NCI-H2107 (cell line): ENCODE data around the gene DDHD1.
"Not testable (repeated sequence)": the region's sequence is repeated elsewhere in the genome, so short reads cannot be mapped to it uniquely, and the experiment has no call there.

Source experiments
- DNase-seq: peaks from one replicate; lab custom pipeline; 2025; lab: John Stamatoyannopoulos, UW

Gene DDHD1

DNA sequence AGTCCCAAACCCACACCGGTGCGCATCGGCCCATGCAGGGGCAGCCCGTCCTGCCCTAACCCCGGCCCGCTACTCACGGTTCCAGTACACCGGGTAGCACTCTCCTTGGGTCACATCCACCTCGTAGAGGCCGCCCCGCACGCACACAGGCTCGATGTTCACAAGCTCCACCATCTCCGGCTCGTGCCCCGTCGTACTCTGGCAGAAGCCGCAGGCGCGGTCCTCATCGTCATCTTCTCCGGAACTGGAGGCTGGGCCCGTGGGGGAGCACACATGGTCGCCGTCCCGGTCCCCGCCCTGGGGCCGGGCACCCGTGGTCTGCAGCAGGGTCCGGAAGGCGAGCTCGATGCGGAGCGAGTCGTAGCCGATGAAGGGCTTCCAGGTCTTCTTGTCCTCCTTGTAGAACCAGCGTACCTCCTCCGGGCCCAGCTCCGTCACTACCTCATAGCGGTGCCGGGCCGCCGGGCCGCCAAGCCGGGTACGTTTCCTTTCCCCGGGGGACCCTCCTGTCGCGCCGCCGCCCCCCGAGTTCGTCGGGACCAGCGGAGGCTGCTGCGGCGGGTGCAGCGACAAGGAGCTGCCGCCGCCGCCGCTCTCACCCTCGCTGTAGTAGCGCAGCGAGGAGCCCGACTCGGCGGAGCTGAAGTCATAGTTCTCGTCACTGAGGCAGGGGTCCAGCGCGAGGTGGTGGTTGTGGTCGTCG lies 788 bp downstream of the DDHD1 start:
- DNase-seq, result no peak

DNA sequence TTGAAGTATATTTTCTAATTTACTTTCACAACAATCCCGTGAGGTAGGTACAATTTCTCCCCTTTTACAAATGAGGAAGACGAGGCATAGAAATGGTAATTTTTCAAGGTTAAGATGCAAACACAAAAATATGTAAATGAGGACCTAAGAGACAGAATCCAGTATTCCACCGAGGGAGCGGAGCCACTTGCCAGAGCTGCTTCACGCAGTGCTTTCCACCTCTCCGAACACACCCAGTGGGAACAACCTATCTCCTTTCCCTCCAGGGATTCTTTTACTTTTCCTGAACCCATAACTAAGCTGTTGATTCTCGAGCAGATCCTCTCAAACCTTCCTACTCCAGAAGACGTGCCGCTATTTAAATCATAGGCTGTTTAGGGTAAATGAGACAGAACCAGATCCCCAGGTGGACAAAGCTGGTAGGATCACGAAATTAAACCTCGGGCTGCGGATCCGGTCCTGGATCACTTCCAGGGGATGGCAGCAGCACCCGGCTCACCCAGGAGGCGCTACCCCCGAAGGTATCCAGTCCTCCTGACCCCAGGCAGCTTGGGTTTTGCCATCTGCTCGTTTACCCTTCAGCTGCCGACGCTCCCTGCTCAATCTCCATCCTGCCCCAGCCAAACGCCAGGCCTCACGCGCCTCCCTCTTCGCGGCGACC lies 1.5 kb downstream of the DDHD1 start:
- peak; percentile 60 for DNase-seq

DNA sequence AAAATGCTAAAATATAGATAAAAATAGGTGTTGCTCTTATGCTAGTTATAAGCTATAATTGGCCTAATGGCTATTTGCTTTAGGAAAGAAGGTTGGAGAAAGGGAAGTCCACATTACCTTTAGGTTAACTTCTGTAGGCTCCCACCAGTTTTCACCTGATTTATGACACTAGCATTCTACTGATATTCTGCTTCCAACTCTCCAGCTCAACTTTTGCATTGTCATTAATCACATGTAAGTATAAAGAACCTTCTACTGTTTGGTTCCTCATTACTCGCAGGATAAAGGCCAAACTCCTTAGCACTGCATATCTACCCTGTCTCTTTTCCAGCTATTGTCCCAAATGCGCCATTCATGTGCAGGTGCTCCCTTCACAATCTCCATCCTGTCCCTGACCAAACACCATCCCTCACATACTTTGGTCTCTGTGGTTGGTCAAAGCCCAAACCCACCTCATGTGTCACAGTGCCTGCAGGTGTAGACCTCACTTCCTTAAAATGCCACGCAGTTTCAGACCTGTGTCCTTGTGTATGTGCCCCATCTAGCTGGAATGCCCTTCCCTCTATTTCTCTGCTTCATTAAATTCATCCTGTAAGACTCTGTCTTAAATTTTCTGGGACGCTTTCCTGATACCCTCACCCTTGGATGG lies 3.3 kb downstream of the DDHD1 start:
- DNase-seq, result no peak

DNA sequence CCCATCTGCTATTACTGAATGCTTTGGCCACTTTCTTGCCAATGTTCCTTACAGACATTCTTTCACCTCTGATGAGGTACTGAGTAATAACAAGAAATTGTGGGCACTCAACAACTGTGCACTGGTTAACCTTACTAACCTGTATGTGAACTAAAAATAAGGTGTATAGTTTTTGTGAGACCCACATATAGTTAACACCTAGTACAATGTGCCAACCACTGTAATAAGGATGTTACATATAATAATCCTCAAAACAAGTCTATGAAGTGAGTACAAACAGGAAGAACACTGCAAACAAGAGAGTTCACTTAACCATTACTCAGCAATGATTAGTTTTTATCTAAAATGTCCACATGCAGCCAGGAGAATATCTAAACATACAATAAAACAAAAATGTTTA lies 4.5 kb downstream of the DDHD1 start:
- no peak for DNase-seq

DNA sequence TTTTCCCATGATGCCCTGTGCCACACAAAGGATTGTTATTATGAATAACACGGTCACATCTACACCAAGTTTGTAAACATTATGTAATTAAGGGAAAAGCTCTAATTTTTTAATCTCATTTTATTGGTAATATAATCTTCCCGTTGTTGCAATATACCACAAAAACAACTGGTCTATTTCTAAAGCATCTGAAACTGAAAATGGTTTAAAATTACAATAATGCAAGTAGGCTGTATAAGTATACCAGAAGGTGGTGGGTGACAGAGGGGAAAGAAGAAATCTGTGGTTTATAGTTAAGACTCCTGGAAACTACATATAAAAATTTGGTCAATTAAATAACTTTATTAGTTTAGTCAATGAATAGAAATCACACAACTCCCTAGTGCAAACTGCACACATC lies 5.2 kb downstream of the DDHD1 start:
- DNase-seq, result no peak

DNA sequence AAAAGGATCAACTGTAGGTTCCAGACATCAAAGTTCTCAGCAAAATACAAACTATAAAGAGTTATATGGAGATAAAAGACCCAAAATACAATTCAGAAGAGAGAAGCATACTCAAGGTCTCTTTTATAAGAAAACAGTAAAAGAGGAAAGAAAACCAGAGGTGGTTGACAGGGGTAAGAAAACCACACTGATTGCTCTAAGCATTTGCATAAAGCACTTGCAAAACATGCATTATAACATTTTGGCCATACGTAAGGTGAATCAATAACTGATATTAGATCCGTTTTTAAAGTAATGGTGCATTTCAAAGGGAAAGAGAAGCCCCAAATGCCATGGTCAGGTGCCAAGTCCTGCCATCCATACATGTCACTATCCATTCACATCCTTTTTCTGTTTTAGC lies 5.9 kb downstream of the DDHD1 start:
- no peak for DNase-seq

DNA sequence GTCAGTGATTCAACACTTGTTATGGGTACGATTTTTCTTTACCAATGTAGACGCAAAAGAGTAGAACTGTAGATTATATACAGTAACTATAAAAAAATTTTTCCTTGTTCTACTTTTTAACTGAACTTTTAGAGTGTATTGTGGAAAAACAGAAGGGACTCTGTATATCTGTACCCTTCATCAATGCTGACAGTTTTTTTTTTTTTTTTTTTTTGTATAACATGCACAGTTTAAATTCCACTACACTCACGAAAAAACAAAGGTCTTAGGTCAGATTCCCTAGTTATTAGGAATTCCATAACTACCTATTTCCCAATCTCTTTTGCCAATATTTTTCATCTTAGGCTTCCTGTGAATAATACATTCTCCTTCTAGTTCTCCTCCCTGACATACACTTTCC lies 6.4 kb downstream of the DDHD1 start:
- no peak for DNase-seq

DNA sequence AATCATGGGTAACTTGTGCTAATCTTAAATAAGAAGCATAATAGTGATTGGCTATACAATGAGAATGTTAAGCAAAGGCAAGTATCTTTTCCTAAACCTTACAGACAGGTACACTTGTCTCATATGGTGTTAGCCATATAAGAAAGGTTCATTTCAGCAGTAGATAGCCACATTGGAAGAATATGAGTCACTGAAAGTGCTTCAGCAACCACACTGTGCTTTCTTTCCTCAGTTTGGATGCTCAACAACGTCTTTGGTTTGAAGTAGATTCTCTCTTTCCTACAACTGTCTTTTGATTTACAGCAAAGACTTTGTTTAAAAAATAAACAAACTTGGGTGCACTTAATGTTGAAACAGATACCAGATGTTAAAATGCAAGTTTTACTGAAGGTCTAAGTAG lies 8.9 kb downstream of the DDHD1 start:
- DNase-seq, result no peak

DNA sequence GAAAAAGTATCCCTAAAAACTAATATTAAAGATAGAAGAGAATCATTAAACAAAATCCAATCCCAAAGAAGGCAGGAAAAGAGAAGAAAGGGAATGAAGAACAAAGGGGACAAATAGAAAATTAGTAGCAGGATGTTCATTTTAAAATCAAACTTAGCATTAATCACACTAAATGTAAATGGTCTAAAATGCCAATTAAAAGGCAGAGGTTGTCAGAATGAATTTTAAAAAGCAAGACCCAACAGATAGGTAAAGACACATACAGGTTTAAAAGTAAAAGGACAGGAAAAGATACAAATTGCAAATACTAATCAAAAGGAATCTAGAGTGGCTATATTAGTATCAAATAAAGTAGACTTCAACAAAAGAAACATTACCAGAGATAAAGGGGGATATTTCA lies 12.5 kb downstream of the DDHD1 start:
- DNase-seq, result no peak

DNA sequence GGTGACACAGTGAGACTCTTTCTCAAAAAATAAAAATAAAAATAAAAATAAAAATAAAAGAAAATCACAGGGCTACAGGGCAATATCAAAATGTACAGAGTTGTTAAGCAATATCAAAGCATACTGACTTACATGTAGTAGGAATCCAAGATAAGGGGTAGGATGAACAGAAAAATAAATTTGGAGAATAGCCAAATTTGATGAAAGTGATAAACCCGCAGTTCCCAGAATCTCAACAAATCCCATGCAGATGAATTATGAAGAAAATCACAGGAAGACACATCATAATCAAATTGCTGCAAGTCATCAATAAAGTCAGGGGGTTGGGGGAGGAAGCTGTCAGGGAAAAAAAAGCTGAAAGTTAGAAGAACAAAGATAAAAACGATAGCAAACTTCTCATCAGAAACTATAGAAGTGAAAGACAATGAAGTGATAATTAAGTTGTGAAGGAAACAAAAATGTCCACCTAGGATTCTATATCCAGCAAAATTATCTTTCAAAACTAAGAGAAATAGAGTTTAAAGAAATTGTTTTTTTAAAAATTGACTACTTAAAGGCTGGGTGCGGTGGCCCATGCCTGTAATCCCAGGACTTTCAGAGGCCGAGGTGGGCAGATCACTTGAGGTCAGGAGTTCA lies 15.4 kb downstream of the DDHD1 start:
- no peak for DNase-seq

DNA sequence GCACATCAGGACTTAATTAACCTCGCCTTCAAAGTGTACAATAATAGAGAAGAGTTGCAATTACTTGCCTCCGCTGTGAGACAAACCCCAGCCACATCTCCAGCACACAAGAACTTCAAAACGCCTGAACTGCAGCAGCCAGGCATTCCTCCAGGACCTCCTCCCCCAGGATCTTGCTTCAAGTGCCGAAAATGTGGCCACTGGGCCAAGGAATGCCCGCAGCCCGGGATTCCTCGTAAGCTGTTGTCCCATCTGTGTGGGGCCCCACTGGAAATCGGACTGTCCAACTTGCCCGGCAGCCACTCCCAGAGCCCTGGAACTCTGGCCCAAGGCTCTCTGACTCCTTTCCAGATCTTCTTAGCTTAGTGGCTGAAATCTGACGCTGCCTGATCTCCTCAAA lies 22.6 kb downstream of the DDHD1 start:
- not testable (repeated sequence) for DNase-seq

DNA sequence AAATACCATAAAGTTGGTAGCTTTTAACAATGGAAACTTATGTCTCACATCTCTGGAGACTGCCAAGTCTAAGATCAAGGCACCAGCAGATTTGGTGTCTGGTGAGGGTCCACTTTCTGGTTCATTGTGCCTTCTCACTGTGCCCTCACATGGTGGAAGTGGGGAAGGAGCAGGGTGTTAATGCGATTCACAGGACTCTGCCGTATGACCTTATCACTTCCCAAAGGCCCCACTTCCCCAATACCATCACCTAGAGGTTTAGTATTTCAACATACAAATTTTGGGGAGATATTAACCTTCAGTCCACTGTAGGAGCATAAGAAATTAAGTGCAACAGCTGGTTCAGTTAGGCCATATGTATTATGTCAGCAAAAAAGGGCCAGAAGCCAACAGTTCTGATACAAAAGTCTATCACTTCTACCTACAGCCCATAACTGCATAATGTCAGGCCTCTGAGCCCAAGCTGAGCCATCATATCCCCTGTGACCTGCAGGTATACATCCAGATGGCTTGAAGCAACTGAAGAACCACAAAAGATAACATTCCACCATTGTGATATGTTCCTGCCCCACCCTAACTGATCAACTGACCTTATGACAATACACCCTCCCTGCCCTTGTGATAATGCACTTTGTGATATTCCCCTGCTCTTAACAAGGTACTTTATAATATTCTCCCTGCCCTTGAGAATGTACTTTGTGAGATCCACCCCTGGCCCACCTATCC lies 24.7 kb downstream of the DDHD1 start:
- DNase-seq, result no peak

DNA sequence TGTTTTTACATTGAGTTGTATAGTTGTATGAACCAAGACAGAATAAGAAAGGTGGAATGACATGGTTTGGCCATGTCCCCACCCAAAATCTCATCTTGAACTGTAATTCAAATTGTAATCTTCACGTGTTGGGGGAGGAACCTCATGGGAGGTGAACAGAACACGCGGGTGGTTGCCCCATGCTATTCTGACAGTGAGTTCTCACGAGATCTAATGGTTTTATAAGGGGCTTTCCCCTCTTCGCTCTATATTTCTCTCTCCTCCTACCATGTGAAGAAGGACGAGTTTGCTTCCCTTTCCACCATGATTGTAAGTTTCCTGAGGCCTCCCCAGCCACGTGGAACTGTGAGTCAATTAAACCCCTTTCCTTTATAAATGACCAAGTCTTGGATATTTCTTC lies 25.3 kb downstream of the DDHD1 start:
- no peak for DNase-seq

DNA sequence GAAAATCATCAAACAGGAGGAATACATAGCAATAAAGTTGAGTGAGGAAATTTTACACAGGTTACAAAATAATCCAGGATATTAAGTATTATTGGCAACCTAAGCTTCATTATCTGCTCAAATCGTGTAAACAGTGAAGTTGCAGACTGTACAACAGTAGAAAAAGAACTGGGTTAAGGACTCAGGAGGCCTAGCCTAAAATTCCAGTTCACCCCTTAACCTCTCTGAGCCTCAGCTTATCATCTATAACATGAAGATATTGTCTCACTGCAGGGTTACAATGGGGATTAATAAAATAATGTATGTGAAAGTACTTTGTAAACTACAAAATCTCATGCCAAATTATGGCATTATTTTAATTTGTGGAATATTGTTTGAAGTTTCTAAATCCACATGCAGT lies 26.0 kb downstream of the DDHD1 start:
- DNase-seq, result no peak

DNA sequence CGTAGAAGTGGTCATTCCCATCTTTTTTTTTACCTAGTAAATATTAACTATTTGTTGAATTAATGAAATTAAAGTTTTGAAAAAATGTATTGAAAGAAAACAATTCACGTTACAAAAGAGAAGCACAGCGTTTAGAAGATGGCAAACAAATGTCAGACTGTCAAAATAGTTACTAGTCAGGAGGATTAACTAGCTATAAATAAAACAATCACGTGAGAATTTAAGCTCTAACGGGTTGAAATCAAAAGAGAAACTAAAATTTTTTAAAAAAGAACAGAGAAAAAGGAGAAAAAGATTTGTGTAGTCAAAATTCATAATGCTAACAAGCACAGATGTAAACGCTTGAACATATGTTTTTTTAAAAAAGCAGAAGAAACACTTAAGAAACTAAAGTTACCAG lies 26.4 kb downstream of the DDHD1 start:
- no peak for DNase-seq

DNA sequence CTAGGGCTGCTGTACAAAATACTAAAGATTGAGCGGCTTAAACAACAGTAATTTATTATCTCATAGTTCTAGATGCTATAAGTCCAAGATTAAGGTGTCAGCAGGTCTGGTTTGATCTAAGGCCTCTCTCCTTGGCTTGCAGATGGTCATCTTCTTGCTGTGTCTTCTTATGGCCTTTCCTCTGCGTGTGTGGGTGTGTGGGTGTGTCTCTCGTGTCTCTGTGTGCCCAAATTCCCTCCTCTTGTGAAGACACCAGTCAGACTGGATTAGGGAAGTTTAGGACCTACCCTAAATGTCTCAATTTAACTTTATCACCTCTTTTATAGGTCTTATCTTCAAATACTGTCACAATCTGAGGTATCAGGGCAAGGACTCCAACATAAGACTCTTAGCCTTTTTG lies 28.3 kb downstream of the DDHD1 start:
- no peak for DNase-seq

DNA sequence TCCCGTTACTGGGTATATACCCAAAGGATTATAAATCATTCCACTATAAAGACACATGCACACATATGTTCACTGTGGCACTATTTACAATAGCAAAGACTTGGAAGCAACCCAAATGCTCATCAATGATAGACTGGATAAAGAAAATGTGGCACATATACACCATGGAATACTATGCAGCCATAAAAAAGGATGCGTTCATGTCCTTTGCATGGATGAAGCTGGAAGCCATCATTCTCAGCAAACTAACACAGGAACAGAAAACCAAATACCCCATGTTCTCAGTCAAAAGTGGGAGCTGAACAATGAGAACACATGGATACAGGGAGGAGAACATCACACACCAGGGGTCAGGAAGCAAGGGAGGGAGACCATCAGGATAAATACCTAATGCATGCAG lies 31.7 kb downstream of the DDHD1 start:
- not testable (repeated sequence) for DNase-seq

DNA sequence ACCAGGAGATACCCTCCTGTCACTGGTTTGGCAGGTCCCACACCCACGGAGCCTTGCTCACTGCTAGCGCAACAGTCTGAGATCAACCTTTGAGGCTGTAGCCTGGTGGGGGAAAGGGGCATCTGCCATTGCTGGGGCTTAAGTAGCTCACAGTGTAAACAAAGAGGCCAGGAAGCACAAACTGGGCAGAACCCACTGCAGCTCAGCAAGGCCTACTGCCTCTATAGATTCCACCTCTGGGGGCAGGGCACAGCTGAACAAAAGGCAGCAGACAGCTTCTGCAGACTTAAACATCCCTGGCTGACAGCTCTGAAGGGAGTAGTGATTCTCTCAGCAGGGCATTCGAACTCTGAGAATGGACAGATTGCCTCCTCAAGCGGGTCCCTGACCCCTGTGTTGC lies 35.6 kb downstream of the DDHD1 start:
- not testable (repeated sequence) for DNase-seq

DNA sequence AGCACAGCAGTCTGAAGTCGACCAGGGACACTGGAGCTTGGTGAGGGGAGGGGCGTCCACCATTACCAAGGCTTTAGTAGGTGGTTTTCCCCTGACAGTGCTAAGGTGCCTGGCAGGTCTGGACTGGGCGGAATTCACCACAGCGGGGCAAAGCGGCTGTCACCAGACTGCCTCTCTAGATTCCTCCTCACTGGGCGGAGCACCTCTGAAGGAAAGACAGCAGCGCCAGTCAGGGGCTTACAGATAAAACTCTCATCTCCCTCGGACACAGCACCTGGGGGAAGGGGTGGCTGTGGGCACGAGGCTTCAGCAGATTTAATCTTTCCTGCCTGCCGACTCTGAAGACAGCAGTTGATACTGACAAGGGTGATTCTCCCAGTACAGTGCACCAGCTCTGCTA lies 39.1 kb downstream of the DDHD1 start:
- no peak for DNase-seq

DNA sequence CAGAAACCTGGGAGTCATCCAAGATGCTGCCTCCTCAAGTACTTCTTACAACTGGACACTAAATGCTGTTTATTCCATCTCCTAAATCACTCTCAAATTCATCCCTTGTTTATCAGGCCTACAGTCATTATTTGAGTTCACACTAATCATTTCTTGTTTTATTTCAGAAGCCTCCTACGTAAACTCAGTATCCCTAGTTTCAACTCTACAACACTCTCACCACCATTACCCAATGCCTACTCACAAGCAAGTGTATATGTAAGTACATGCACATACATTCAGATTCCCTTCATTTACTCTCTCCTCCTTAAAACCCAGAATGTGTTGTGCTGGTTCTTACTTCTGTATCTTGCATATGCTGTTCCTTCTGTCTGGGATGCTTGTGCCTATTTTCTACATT lies 43.0 kb downstream of the DDHD1 start:
- DNase-seq, result no peak

DNA sequence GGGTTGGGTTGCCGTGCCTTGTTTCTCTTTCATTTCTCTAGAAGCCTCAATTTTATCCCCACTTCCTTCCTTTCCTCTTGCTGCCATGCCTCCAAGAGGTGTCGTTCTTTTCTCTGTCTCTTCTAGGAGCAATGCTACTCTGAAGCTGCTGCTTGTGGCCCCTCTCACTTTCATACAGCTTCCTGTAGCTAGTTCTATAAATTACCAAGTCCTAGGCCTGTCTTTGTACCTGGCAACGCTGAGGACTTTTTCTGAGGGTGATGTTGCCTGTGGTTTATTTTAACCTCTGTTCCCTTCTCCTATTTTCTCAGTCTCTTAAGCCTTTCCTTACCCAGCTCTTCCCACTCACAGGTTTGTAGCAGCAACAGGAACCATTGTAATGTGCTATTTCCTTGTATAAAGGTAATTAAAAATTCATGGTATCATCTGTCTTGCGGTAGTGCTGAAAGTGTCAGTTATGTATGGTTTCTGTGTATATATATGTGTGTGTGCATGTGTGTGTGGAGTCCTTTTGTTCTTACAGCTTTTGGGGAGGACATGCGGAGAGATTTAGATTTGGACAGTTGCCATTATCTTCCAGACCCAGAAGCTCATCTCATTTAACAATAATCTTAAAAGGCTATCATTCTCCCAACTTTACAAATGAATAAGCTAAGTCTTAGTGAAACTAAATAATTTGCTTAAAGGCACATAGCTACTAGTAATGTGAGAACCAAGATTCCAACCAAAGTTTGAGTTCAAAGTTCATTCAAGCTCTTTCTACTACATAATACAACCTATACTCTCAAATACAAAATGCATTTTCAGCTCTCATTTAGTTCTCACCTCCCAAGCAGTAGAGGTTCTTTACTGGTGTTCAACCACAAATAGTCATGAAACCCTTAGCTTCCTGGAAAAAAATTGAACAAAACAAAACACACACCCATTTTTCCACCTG lies 43.8 kb downstream of the DDHD1 start:
- no peak for DNase-seq
